COR-L47 (cell line): Measurements from ENCODE around the gene MAP3K4.

Experiments
- DNase-seq: peaks from one replicate; lab custom pipeline; 2025; lab: John Stamatoyannopoulos, UW

Gene MAP3K4, protein sequence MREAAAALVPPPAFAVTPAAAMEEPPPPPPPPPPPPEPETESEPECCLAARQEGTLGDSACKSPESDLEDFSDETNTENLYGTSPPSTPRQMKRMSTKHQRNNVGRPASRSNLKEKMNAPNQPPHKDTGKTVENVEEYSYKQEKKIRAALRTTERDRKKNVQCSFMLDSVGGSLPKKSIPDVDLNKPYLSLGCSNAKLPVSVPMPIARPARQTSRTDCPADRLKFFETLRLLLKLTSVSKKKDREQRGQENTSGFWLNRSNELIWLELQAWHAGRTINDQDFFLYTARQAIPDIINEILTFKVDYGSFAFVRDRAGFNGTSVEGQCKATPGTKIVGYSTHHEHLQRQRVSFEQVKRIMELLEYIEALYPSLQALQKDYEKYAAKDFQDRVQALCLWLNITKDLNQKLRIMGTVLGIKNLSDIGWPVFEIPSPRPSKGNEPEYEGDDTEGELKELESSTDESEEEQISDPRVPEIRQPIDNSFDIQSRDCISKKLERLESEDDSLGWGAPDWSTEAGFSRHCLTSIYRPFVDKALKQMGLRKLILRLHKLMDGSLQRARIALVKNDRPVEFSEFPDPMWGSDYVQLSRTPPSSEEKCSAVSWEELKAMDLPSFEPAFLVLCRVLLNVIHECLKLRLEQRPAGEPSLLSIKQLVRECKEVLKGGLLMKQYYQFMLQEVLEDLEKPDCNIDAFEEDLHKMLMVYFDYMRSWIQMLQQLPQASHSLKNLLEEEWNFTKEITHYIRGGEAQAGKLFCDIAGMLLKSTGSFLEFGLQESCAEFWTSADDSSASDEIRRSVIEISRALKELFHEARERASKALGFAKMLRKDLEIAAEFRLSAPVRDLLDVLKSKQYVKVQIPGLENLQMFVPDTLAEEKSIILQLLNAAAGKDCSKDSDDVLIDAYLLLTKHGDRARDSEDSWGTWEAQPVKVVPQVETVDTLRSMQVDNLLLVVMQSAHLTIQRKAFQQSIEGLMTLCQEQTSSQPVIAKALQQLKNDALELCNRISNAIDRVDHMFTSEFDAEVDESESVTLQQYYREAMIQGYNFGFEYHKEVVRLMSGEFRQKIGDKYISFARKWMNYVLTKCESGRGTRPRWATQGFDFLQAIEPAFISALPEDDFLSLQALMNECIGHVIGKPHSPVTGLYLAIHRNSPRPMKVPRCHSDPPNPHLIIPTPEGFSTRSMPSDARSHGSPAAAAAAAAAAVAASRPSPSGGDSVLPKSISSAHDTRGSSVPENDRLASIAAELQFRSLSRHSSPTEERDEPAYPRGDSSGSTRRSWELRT (N-terminal part only)

DNA sequence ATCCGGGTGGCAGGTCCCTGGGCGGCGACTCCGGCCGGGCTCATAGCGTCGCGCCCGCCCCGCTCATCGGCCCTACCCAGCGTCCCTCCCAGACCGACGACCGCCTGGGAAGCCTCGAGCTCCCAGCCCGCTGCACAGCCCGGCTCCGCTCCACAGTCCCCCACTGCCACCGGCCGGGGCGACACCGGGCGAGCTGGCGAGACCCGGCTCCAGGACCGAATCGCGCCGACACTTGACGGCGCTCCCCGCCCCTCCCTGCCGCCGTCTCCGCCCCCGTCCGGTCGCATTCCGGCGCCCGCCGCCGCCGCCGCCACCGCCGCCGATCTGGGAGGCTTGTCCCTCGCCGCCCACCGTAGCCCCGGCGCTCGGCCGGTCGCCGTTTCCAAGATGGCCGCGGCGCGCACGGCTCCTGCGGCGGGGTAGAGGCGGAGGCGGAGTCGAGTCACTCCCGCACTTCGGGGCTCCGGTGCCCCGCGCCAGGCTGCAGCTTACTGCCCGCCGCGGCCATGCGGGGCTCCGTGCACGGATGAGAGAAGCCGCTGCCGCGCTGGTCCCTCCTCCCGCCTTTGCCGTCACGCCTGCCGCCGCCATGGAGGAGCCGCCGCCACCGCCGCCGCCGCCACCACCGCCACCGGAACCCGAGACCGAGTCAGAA, at the start of gene MAP3K4:
Gene MAP3K4, plus strand, starts transcription at position 364 of the 655 bp plus-strand sequence. Its CDS starts 163 bp downstream, at position 527.
- DNase-seq = peak; percentile 19

DNA sequence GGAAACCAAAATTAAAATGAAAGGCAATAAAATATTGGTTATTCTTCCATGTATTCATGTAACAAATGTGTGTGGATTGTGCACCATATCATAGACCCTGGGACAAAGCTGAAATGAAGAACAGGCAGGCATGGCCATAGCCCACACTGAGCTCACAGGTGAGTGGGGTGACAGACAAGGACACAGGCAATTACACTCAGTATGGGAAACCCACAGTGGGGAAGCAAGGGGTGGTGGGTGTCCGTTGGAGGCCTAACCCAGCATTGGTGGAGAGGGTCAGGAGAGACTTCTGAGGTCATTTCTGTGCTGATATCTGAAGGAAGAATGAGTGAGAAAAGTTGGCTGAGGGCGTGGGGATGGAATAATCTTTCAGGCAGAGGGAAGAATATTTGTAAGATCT, 47.6 kb upstream of the MAP3K4 start:
- DNase-seq = no peak

- no peak for DNase-seq
These were observed 45.9 kb upstream of the MAP3K4 start for GRCh38 chr6:160945516-160946177.

GRCh38 chr6:160949531-160949930, 42.0 kb upstream of the MAP3K4 start:
- DNase-seq = no peak

DNA sequence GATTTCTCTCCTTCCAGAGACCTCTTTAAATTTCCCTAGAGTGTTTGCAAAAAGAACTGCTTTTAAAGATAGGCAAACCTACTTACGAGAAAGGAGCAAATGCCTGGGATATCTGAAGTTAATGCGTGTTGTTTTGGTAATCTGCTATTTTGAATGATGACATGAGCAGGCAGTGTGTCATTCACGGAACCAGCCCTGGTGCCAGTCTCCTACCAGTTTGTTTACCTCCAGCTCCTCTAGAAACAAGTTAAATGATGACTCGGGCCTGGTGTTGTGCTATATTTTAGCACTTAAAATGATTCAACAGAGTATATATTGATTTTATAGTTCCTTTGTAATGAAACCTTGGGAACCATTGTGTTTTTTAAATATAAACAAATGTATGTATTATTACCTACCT, 41.1 kb upstream of the MAP3K4 start:
- DNase-seq = no peak

- no peak for DNase-seq
These were observed 40.2 kb upstream of the MAP3K4 start for GRCh38 chr6:160951187-160952030.

GRCh38 chr6:160952633-160953281, 38.8 kb upstream of the MAP3K4 start:
- DNase-seq = no peak

GRCh38 chr6:160955508-160956295, 35.9 kb upstream of the MAP3K4 start:
- DNase-seq = no peak

DNA sequence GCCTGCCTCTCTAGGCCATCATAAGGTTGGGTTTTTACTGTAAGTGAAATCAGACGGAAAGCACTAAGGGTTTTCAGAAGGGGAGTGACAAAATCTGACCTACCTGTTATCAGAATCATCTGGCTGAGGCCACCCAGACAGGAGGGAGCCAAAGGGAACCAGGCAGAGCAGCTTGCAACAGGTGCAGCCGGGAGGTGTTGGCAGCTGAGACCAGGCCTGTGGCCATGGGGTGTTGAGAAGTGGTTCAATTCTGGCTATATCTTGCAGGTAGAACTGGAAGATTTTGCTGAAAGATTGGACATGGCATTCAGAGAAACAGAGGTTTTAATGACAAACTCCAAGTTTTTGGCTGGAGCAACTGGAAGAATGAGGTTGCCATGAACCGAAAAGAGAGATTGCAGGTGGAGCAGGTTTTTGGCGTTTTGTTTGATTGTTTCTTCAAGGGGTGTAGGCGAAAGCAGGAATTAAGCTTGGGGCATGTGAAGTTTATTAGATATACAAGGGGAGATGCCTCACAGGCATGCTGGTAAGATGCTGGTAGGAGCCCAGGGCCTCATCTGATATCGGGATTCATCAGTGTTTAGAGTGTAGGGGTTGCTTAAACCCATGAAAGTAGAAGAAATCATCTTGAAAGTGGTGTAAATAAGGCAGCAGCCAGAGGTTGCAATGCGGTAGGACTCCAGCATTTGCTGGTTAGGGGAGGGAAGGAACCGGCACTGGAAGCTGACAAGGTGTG, 35.1 kb upstream of the MAP3K4 start:
- DNase-seq = no peak

DNA sequence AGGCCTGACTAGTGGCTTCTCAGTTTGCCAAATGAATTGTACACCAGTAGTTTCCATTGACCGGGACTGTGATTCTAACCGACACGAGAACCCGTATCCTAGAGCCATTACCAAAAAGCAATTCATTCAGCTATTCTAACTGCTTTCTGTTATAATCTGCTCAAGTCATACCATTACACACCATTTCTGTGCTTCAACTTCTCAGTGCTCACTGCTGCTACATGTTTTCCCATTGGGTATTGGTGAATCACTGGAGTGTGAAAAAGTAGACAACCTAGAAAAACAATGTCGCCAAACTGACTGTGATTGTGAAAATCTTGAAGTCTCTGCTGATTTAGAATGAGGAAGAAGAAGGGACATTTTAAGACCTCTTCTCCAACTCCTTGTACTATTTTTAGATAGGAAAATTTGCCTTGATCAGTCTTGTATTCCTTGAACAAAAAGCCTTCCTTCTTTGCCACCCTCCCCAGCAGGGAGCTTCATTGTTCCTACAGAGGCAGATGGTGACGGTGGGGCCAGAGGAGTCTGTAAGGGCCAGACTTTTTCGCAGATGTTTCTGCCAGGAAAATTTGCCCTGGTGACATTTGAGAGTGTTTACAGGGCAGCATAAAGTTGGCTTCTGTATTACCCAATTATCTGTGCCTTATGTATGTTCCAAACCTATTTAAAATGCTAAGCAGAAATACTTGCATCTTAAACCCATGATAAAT, 31.7 kb upstream of the MAP3K4 start:
- DNase-seq = no peak

DNA sequence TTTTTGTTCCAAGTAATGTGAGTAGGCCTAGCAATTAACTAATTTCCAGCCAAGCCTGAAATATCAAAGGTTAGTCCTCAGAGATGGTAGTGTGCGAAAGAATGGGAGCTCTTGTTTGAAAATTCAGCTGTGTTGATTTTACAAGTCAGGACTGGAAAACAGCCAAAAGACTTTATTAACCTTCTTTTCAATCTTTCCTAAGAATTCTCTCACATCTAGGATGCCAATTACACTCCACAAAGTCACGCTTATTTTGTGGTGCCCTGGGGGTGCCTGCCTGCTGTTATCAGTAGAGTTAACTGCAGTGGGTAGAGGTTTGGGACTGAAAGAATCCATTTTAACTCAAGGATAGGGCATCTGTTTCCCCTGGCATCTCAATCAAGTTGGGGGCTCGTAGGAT, 30.7 kb upstream of the MAP3K4 start:
- DNase-seq = peak; percentile 48

- no peak for DNase-seq
These were observed 28.5 kb upstream of the MAP3K4 start for GRCh38 chr6:160962835-160963623.

- DNase-seq = no peak
These were observed 27.9 kb upstream of the MAP3K4 start for GRCh38 chr6:160963651-160964050.

- no peak for DNase-seq
These were observed 25.7 kb upstream of the MAP3K4 start for GRCh38 chr6:160965893-160966292.

GRCh38 chr6:160966493-160967229, 24.9 kb upstream of the MAP3K4 start:
- no peak for DNase-seq

GRCh38 chr6:160967351-160967750, 24.2 kb upstream of the MAP3K4 start:
- DNase-seq = no peak
